SK-N-SH (cell line): ENCODE results near the gene GALNT14. TPM values are rescaled to one million over a fixed set of nuclear protein-coding genes. Genes with fewer than 3 reads are reported as not detected.

ENCODE experiments used
- CTCF ChIA-PET: fragments of 300-600, 350-600 bp; formaldehyde crosslinking; extraction: SDS; loops from one replicate; lab custom pipeline; 2021; lab: Yijun Ruan, JAX
- POLR2A ChIA-PET: fragments of 350-600 bp; sonication (Branson Sonifier 250); formaldehyde crosslinking; extraction: SDS; loops from one replicate; lab custom pipeline; 2020; ENCODE audit warnings: antibody characterized with exemption, inconsistent platforms; lab: Yijun Ruan, JAX
- DNase-seq: peaks from one replicate; pipeline ENCODE4 v3.0.0; 2012
- H2AFZ ChIP-seq: fragments of 200-600 bp; sonication (generic); 2 replicates; pipeline ENCODE4 v1.8.1; 2016; ENCODE audit warnings: antibody characterized with exemption, mild to moderate bottlenecking, low read depth
- H3F3A ChIP-seq: fragments of 200-600 bp; sonication (generic); replicated peaks from 2 replicates; pipeline ENCODE3; 2016; ENCODE audit warnings: antibody characterized with exemption, mild to moderate bottlenecking; ENCODE audit not compliant: insufficient read depth
- H3K27ac ChIP-seq, 2 experiments: fragments of 200-500 bp in 1 of 2; fragments of 200-600 bp in 1 of 2; sonication (Bioruptor generic) in 1 of 2; sonication (generic), shearing (Covaris generic) in 1 of 2; 2 replicates each; pipeline versions ENCODE4 v1.5.1 to v1.6.1; 2014 to 2016; ENCODE audit warnings: low read depth in 2 of 2, inconsistent platforms in 1 of 2, low read length in 1 of 2, mild to moderate bottlenecking in 1 of 2, mixed read lengths in 1 of 2
- H3K27me3 ChIP-seq: fragments of 200-600 bp; sonication (generic), shearing (Covaris generic); 2 replicates; pipeline ENCODE4 v1.6.1; 2016; ENCODE audit warnings: mixed run types; ENCODE audit not compliant: insufficient read depth
- H3K36me3 ChIP-seq, 2 experiments: fragments of 200-500 bp in 1 of 2; fragments of 200-600 bp in 1 of 2; sonication (Bioruptor generic) in 1 of 2; sonication (generic) in 1 of 2; replicated peaks in 1 of 2; 2 replicates each; pipeline versions ENCODE3 to v1.5.1; 2014 to 2016; ENCODE audit warnings: low read length in 1 of 2, mild to moderate bottlenecking in 1 of 2; ENCODE audit not compliant: insufficient read depth in 2 of 2, control insufficient read depth in 1 of 2
- H3K4me1 ChIP-seq, 2 experiments: fragments of 200-500 bp in 1 of 2; fragments of 200-600 bp in 1 of 2; sonication (Bioruptor generic) in 1 of 2; sonication (generic), shearing (Covaris generic) in 1 of 2; 2 replicates each; pipeline versions ENCODE4 v1.5.1 to v1.6.1; 2014 to 2016; ENCODE audit warnings: low read depth in 1 of 2, low read length in 1 of 2, mixed run types in 1 of 2; ENCODE audit not compliant: insufficient read depth in 2 of 2, control insufficient read depth in 1 of 2
- H3K4me2 ChIP-seq: fragments of 200-600 bp; sonication (generic), shearing (Covaris generic); 2 replicates; pipeline ENCODE4 v1.6.1; 2017; ENCODE audit warnings: mixed run types
- H3K4me3 ChIP-seq, 2 experiments: fragments of 200-500 bp in 1 of 2; fragments of 200-600 bp in 1 of 2; sonication (Bioruptor generic) in 1 of 2; sonication (generic), shearing (Covaris generic) in 1 of 2; 2 replicates each; pipeline versions ENCODE4 v1.5.1 to v1.8.1; 2014 to 2016; ENCODE audit warnings: low read depth in 2 of 2, inconsistent platforms in 1 of 2, low read length in 1 of 2, mild to moderate bottlenecking in 1 of 2, mixed read lengths in 1 of 2, moderate library complexity in 1 of 2
- H3K79me2 ChIP-seq: fragments of 200-600 bp; sonication (generic); 2 replicates; pipeline ENCODE4 v1.8.1; 2017; ENCODE audit warnings: mild to moderate bottlenecking; ENCODE audit not compliant: insufficient read depth
- H3K9ac ChIP-seq: fragments of 200-600 bp; sonication (generic); 2 replicates; pipeline ENCODE4 v1.6.1; 2017; ENCODE audit warnings: mixed run types
- H3K9me2 ChIP-seq: fragments of 200-600 bp; sonication (generic); 2 replicates; pipeline ENCODE4 v1.6.1; 2017; ENCODE audit warnings: mixed run types
- H3K9me3 ChIP-seq: fragments of 200-600 bp; sonication (generic); 2 replicates; pipeline ENCODE4 v1.6.1; 2017; ENCODE audit warnings: mixed run types, mild to moderate bottlenecking, moderate library complexity
- H4K20me1 ChIP-seq: fragments of 200-600 bp; sonication (generic); 2 replicates; pipeline ENCODE4 v1.6.1; 2017; ENCODE audit warnings: mild to moderate bottlenecking, mixed run types; ENCODE audit not compliant: insufficient read depth
- EP300 ChIP-seq, 2 experiments: IDR thresholded peaks; 2 replicates each; pipeline versions ENCODE4 v1.4.0 to v1.6.1; 2012; ENCODE audit warnings: borderline replicate concordance in 1 of 2, low read depth in 1 of 2, low read length in 1 of 2
- EZH2phosphoT487 ChIP-seq: fragments of 200-600 bp; sonication (generic); IDR thresholded peaks from 2 replicates; pipeline ENCODE4 v1.6.1; 2017; ENCODE audit warnings: low read depth, mixed run types, mild to moderate bottlenecking, antibody characterized with exemption, moderate library complexity, borderline replicate concordance
- FOXM1 ChIP-seq: IDR thresholded peaks from 2 replicates; pipeline ENCODE4 v1.4.0; 2012; ENCODE audit warnings: low read depth, mild to moderate bottlenecking
- JUND ChIP-seq: IDR thresholded peaks from 2 replicates; pipeline ENCODE4 v1.4.0; 2012
- MEF2A ChIP-seq: IDR thresholded peaks from 2 replicates; pipeline ENCODE4 v1.4.0; 2012; ENCODE audit warnings: low read depth, borderline replicate concordance
- MXI1 ChIP-seq: IDR thresholded peaks from 2 replicates; pipeline ENCODE4 v1.6.1; 2012; ENCODE audit warnings: mild to moderate bottlenecking, low read depth, low read length, improper control_type of control experiment
- NFIC ChIP-seq: IDR thresholded peaks from 2 replicates; pipeline ENCODE4 v1.4.0; 2012; ENCODE audit warnings: borderline replicate concordance
- NRF1 ChIP-seq: IDR thresholded peaks from 2 replicates; pipeline ENCODE4 v1.6.1; 2012; ENCODE audit warnings: low read depth, mild to moderate bottlenecking, low read length
- RCOR1 ChIP-seq: fragments of 150-350 bp; IDR thresholded peaks from 2 replicates; pipeline ENCODE4 v1.6.1; 2017; ENCODE audit warnings: antibody characterized with exemption, low read length
- TCF12 ChIP-seq: IDR thresholded peaks from 2 replicates; pipeline ENCODE4 v1.4.0; 2012
- TEAD4 ChIP-seq: IDR thresholded peaks from 2 replicates; pipeline ENCODE4 v1.4.0; 2012; ENCODE audit warnings: mild to moderate bottlenecking, borderline replicate concordance; ENCODE audit not compliant: insufficient read depth
- WGBS: methylation state at CpG from one replicate; pipeline ENCODE4 v1.1.6; 2017; ENCODE audit warnings: low lambda C conversion rate; 5-methylcytosine and 5-hydroxymethylcytosine counted together
- polyA plus RNA-seq, 3 experiments: library from polyadenylated mRNA; depleted of rRNA; stranded (reverse); fragments of >200 nt; gene quantifications; 2 replicates each; pipeline ENCODE4 v1.2.3, GENCODE V29; 2012
- TF ChIP-seq, protein P1 (sequence below): IDR thresholded peaks from 2 replicates; pipeline ENCODE4 v1.4.0; 2012; ENCODE audit warnings: low read depth
- TF ChIP-seq, protein P2 (sequence below): IDR thresholded peaks from 2 replicates; pipeline ENCODE4 v1.4.0; 2012; ENCODE audit warnings: low read depth, borderline replicate concordance
- TF ChIP-seq, protein P3 (sequence below): IDR thresholded peaks from 2 replicates; pipeline ENCODE4 v1.6.1; 2012; ENCODE audit warnings: mild to moderate bottlenecking, low read depth, low read length, moderate library complexity

Gene GALNT14
- polyA plus RNA-seq, 1 of the 3 experiments (the other 2 are of a cell fraction): 1.6 TPM

DNA sequence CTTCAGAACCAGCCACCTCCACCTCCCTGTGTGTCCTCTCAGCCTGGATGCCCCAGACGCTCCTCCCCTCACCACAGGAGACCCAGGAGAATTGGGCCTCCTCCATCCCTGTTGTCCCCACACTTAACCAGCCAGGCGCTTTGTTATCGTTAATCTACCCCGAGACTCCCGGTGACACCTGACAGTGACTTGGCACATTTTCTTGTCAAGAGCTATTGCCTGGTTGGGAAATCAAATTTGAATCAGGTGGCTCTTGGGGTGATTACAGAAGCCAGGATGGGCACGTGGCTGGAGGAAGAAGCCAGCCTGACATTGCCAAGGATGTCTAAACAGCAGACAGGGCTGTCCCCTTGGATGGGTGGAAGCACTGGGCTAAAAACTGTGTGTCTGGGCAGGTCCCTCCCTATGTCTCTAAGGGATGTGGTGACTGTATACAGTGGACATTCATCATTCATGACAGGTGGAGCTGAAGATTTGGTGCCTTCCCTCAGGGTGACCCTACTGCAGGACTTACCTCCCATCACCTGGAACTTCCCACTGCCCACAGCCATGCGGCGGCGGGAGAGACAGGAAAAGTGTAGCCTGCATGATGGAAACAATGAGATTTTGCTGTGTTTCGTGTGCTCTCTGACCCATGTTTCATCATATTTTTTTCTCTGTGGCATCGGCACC lies 173.8 kb downstream of the GALNT14 start:
- TF ChIP-seq, protein P1, sequence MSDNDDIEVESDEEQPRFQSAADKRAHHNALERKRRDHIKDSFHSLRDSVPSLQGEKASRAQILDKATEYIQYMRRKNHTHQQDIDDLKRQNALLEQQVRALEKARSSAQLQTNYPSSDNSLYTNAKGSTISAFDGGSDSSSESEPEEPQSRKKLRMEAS: no peak
- TF ChIP-seq MXI1 (no peak), JUND (no peak), EZH2phosphoT487 (no peak), FOXM1 (no peak), TCF12 (no peak), EP300 (IDR thresholded peaks at IDR 0.05; ENCODE audit: borderline replicate concordance in 1 of 2, low read depth in 1 of 2, low read length in 1 of 2) (no peak), NFIC (no peak), MEF2A (no peak)
- TF ChIP-seq, protein P2, sequence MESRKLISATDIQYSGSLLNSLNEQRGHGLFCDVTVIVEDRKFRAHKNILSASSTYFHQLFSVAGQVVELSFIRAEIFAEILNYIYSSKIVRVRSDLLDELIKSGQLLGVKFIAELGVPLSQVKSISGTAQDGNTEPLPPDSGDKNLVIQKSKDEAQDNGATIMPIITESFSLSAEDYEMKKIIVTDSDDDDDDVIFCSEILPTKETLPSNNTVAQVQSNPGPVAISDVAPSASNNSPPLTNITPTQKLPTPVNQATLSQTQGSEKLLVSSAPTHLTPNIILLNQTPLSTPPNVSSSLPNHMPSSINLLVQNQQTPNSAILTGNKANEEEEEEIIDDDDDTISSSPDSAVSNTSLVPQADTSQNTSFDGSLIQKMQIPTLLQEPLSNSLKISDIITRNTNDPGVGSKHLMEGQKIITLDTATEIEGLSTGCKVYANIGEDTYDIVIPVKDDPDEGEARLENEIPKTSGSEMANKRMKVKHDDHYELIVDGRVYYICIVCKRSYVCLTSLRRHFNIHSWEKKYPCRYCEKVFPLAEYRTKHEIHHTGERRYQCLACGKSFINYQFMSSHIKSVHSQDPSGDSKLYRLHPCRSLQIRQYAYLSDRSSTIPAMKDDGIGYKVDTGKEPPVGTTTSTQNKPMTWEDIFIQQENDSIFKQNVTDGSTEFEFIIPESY: no peak
- DNase-seq: no peak
- no peaks in the 10 kb centered on the region for H3K79me2 ChIP-seq
- POLR2A ChIA-PET: no interaction called here
- CTCF ChIA-PET: interaction anchor here (0.9 to 2.1 kb wide), 4 partner anchors 16 to 755 kb away, joined by 3 to 8 read pairs (median 4); partner anchors contain the start of gene GALNT14
- no peaks in the 10 kb centered on the region for H3K9me3 ChIP-seq
- H3K27ac ChIP-seq: no peak overlapping the region; a peak in 1 of 4 replicates
- no peaks in the 10 kb centered on the region for H4K20me1 ChIP-seq
- no peaks in the 10 kb centered on the region for H3F3A ChIP-seq
- H2AFZ ChIP-seq: no peak overlapping the region
- H3K4me3 ChIP-seq: no peak overlapping the region
- no peak overlapping the region for H3K4me2 ChIP-seq
- peaks cover 0 to 36% of the 10 kb centered on the region in 2 experiments; a peak in 1 of 4 replicates for H3K4me1 ChIP-seq
- 72% methylated on average over 11 of the region's 11 CpGs for WGBS
- no peaks in the 10 kb centered on the region for H3K27me3 ChIP-seq
- no peaks in the 10 kb centered on the region for H3K36me3 ChIP-seq
- H3K9ac ChIP-seq: no peak overlapping the region
- H3K9me2 ChIP-seq: no peaks in the 10 kb centered on the region

DNA sequence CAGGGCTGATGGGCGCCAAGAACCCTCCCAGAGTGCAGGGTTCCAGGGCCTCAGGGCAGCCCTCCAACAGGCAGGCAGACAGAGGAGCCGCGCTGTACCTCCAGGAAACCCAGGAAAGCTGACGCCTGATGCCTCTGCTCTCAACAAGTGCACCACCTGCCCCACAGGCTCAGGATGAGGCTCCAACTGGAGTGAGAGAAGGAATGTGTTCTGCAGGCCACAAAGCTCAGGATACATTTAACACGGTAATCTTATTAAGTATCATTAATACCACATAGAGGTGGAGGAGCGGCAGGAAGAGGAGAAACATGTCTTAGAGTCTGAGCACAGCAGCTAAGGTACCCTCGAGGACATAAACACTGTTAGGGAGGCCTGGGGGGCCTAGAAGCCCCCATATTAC lies 175.1 kb downstream of the GALNT14 start:
- peaks cover 0 to 35% of the 10 kb centered on the region in 2 experiments; a peak in 1 of 4 replicates for H3K4me1 ChIP-seq
- ChIA-PET POLR2A (interaction anchor here (1.2 kb wide), 1 partner anchor 31 kb away, joined by 3 read pairs; no protein-coding TSS in a partner anchor), CTCF (interaction anchor here (0.9 to 2.1 kb wide), 6 partner anchors 10 to 175 kb away, joined by 3 to 8 read pairs (median 4); partner anchors contain the start of gene GALNT14)
- H3K27me3 ChIP-seq: no peaks in the 10 kb centered on the region
- H3K9me2 ChIP-seq: no peaks in the 10 kb centered on the region
- no peak overlapping the region for H3K4me3 ChIP-seq
- no peak overlapping the region for H2AFZ ChIP-seq
- no peaks in the 10 kb centered on the region for H3K9me3 ChIP-seq
- 55% methylated on average over 4 of the region's 7 CpGs for WGBS
- H3K9ac ChIP-seq: no peak overlapping the region
- H4K20me1 ChIP-seq: no peaks in the 10 kb centered on the region
- DNase-seq: no peak
- no peak for TF ChIP-seq TEAD4
- TF ChIP-seq, protein P3, sequence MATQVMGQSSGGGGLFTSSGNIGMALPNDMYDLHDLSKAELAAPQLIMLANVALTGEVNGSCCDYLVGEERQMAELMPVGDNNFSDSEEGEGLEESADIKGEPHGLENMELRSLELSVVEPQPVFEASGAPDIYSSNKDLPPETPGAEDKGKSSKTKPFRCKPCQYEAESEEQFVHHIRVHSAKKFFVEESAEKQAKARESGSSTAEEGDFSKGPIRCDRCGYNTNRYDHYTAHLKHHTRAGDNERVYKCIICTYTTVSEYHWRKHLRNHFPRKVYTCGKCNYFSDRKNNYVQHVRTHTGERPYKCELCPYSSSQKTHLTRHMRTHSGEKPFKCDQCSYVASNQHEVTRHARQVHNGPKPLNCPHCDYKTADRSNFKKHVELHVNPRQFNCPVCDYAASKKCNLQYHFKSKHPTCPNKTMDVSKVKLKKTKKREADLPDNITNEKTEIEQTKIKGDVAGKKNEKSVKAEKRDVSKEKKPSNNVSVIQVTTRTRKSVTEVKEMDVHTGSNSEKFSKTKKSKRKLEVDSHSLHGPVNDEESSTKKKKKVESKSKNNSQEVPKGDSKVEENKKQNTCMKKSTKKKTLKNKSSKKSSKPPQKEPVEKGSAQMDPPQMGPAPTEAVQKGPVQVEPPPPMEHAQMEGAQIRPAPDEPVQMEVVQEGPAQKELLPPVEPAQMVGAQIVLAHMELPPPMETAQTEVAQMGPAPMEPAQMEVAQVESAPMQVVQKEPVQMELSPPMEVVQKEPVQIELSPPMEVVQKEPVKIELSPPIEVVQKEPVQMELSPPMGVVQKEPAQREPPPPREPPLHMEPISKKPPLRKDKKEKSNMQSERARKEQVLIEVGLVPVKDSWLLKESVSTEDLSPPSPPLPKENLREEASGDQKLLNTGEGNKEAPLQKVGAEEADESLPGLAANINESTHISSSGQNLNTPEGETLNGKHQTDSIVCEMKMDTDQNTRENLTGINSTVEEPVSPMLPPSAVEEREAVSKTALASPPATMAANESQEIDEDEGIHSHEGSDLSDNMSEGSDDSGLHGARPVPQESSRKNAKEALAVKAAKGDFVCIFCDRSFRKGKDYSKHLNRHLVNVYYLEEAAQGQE: no peak
- peak; percentile 25; the same call in 1 of the 2 replicates for TF ChIP-seq RCOR1
- TF ChIP-seq, protein P2: no peak
- no peak for TF ChIP-seq NRF1
- H3K36me3 ChIP-seq: no peaks in the 10 kb centered on the region
- H3K79me2 ChIP-seq: no peaks in the 10 kb centered on the region
- no peak overlapping the region; a peak in 1 of 4 replicates for H3K27ac ChIP-seq
- no peaks in the 10 kb centered on the region for H3F3A ChIP-seq
- H3K4me2 ChIP-seq: no peak overlapping the region
